HEK293 (cell line): Measurements from ENCODE around the gene VMO1.

Source experiments
- CTCF ChIA-PET: fragments of 350-600 bp; formaldehyde crosslinking; extraction: SDS; loops from one replicate; lab custom pipeline; 2021; ENCODE audit warnings: antibody characterized with exemption; lab: Yijun Ruan, JAX
- POLR2A ChIA-PET: fragments of 300-600 bp; formaldehyde crosslinking; extraction: SDS; loops from one replicate; lab custom pipeline; 2020; ENCODE audit warnings: antibody characterized with exemption, inconsistent platforms; lab: Yijun Ruan, JAX
- H3K27ac ChIP-seq: fragments of 200-500 bp; sonication (Bioruptor generic); 2 replicates; pipeline ENCODE4 v1.5.1; 2014; ENCODE audit warnings: low read depth, low read length, control low read depth, inconsistent platforms; ENCODE audit errors: extremely low read depth
- H3K36me3 ChIP-seq, 2 experiments: fragments of 200-500 bp in 1 of 2; sonication (Bioruptor generic) in 1 of 2; 1 replicate in 1 of 2; 2 replicates in 1 of 2; pipeline ENCODE4 v1.5.1; 2014 to 2017; ENCODE audit warnings: inconsistent platforms in 2 of 2, low read length in 2 of 2; ENCODE audit not compliant: control insufficient read depth in 2 of 2, insufficient read depth in 1 of 2
- H3K4me1 ChIP-seq: fragments of 200-500 bp; sonication (Bioruptor generic); 2 replicates; pipeline ENCODE4 v1.5.1; 2014; ENCODE audit warnings: mild to moderate bottlenecking, low read length, inconsistent platforms; ENCODE audit not compliant: control insufficient read depth, insufficient read depth
- H3K4me3 ChIP-seq: 2 replicates; pipeline ENCODE4 v1.5.1; 2011; ENCODE audit warnings: low read depth, mild to moderate bottlenecking, control low read depth, low read length, moderate library complexity
- H3K9me3 ChIP-seq: fragments of 200-500 bp; sonication (Bioruptor generic); 2 replicates; pipeline ENCODE4 v1.5.1; 2014; ENCODE audit warnings: low read depth, low read length, inconsistent platforms; ENCODE audit not compliant: control insufficient read depth, insufficient read depth
- MZF1 ChIP-seq: fragments of 450-650 bp; formaldehyde crosslinking; IDR thresholded peaks from 2 replicates; pipeline ENCODE4 v1.5.1; 2017; ENCODE audit warnings: missing biosample characterization, missing genetic modification characterization, borderline replicate concordance
- OSR2 ChIP-seq: fragments of 450-650 bp; formaldehyde crosslinking; IDR thresholded peaks from 2 replicates; pipeline ENCODE4 v1.5.1; 2016; ENCODE audit warnings: missing biosample characterization, missing genetic modification characterization
- PRDM1 ChIP-seq: fragments of 450-650 bp; formaldehyde crosslinking; IDR thresholded peaks from 2 replicates; pipeline ENCODE4; 2016; ENCODE audit warnings: missing biosample characterization, missing genetic modification characterization
- SP3 ChIP-seq: fragments of 450-650 bp; formaldehyde crosslinking; IDR thresholded peaks from 2 replicates; pipeline ENCODE4 v1.5.1; 2016; ENCODE audit warnings: missing biosample characterization, missing genetic modification characterization
- ZBTB48 ChIP-seq: fragments of 450-650 bp; formaldehyde crosslinking; IDR thresholded peaks from 2 replicates; pipeline ENCODE4 v1.5.1; 2016; ENCODE audit warnings: missing biosample characterization, missing genetic modification characterization
- ZFP41 ChIP-seq: fragments of 450-650 bp; formaldehyde crosslinking; IDR thresholded peaks from 2 replicates; pipeline ENCODE4 v1.5.1; 2016; ENCODE audit warnings: missing biosample characterization, missing genetic modification characterization, borderline replicate concordance
- ZFP69B ChIP-seq: fragments of 450-650 bp; formaldehyde crosslinking; IDR thresholded peaks from 2 replicates; pipeline ENCODE4 v1.5.1; 2016; ENCODE audit warnings: missing biosample characterization, missing genetic modification characterization
- ZNF132 ChIP-seq: fragments of 450-650 bp; formaldehyde crosslinking; IDR thresholded peaks from 2 replicates; pipeline ENCODE4 v1.5.1; 2017; ENCODE audit warnings: missing biosample characterization, missing genetic modification characterization, borderline replicate concordance
- ZNF175 ChIP-seq: fragments of 450-650 bp; formaldehyde crosslinking; IDR thresholded peaks from 2 replicates; pipeline ENCODE4 v1.5.1; 2016; ENCODE audit warnings: missing biosample characterization, missing genetic modification characterization
- ZNF202 ChIP-seq: fragments of 450-650 bp; formaldehyde crosslinking; IDR thresholded peaks from 2 replicates; pipeline ENCODE4 v1.5.1; 2016; ENCODE audit warnings: missing biosample characterization, missing genetic modification characterization, borderline replicate concordance
- ZNF292 ChIP-seq: fragments of 450-650 bp; formaldehyde crosslinking; IDR thresholded peaks from 2 replicates; pipeline ENCODE4 v1.5.1; 2016; ENCODE audit warnings: low read depth, missing biosample characterization, missing genetic modification characterization, borderline replicate concordance
- ZNF394 ChIP-seq: fragments of 450-650 bp; formaldehyde crosslinking; IDR thresholded peaks from 2 replicates; pipeline ENCODE4 v1.5.1; 2016; ENCODE audit warnings: missing biosample characterization, missing genetic modification characterization, mild to moderate bottlenecking, moderate library complexity, borderline replicate concordance
- ZNF488 ChIP-seq: fragments of 450-650 bp; formaldehyde crosslinking; IDR thresholded peaks from 2 replicates; pipeline ENCODE4 v1.5.1; 2016; ENCODE audit warnings: missing biosample characterization, missing genetic modification characterization
- ZNF501 ChIP-seq: fragments of 450-650 bp; formaldehyde crosslinking; IDR thresholded peaks from 2 replicates; pipeline ENCODE4 v1.5.1; 2016; ENCODE audit warnings: missing biosample characterization, missing genetic modification characterization
- ZNF560 ChIP-seq: fragments of 450-650 bp; formaldehyde crosslinking; IDR thresholded peaks from 2 replicates; pipeline ENCODE4 v1.5.1; 2017; ENCODE audit warnings: missing biosample characterization, missing genetic modification characterization, borderline replicate concordance
- ZNF600 ChIP-seq: fragments of 450-650 bp; formaldehyde crosslinking; IDR thresholded peaks from 2 replicates; pipeline ENCODE4 v1.5.1; 2016; ENCODE audit warnings: missing biosample characterization, missing genetic modification characterization

Gene VMO1

DNA sequence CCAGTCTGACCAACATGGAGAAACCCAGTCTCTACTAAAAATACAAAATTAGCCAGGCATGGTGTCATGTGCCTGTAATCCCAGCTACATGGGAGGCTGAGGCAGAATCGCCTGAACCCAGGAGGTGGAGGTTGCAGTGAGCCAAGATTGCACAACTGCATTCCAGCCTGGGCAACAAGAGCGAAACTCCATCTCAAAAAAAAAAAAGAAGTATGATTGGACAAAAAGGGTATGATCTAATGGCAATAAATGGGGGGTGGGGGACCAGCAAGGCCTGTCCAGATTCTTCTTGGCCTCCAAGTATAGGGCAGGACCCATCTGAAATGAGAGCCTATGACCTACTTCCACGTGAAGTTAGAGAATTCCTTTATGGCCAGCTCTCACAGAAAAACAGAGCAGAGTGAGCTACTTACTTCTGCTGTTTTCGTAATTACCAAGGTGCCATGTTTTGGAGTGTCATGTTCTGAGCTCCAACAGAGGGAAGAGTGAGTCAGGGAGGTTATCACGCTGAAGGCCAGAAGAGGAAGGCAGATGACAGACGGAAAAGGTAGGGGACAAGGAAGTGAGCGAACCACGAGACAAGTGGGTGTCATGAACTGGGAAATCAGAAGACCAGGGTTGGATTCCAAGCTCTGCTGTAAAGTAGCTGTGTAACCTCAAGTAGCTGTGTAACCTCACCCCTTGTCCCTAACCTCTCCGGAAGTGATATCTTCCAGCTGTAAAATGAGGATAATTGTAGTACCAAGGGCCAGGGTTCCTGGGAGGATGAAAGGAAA is 50.1 kb downstream of the VMO1 start:
- peaks cover 4% of the 10 kb centered on the region; the same call in 1 of the 2 replicates for H3K4me1 ChIP-seq
- TF ChIP-seq OSR2 (tag by site-specific recombination) (0 out of 2 replicates have a peak, but pooled peaks have one; percentile 22), ZNF292 (tag by site-specific recombination) (no peak), ZNF132 (tag by site-specific recombination) (no peak), PRDM1 (no peak), ZBTB48 (tag by site-specific recombination) (0 out of 2 replicates have a peak, but pooled peaks have one; percentile 22), ZNF560 (tag by site-specific recombination) (no peak), ZNF501 (tag by site-specific recombination) (no peak), SP3 (tag by site-specific recombination) (no peak), ZFP69B (tag by site-specific recombination) (no peak), ZNF394 (tag by site-specific recombination) (peak; percentile 62; the same call in 1 of the 2 replicates), ZNF175 (tag by site-specific recombination) (no peak), ZNF202 (tag by site-specific recombination) (no peak), ZFP41 (tag by site-specific recombination) (no peak), ZNF488 (tag by site-specific recombination) (no peak), ZNF600 (tag by site-specific recombination) (peak; percentile 66; the same call in 1 of the 2 replicates), MZF1 (tag by site-specific recombination) (no peak)
- TF ChIP-seq, all 188 proteins: peak for 4
- Histone ChIP-seq H3K36me3 (peaks cover 9 to 11% of the 10 kb centered on the region in 2 experiments; a peak in 2 of 3 replicates), H3K27ac (no peak overlapping the region), H3K4me3 (no peak overlapping the region), H3K9me3 (no peaks in the 10 kb centered on the region)
- POLR2A ChIA-PET: interaction anchor here (0.6 to 1.9 kb wide), 5 partner anchors 26 to 61 kb away, joined by 3 to 6 read pairs (median 3); partner anchors contain the start of genes ARRB2 and PSMB6
- CTCF ChIA-PET: interaction anchor here (0.5 to 2.1 kb wide), 8 partner anchors 51 to 1097 kb away, joined by 3 to 10 read pairs (median 4); partner anchors contain the start of gene VMO1
